Iris pigment epithelial cell (primary cell): Measurements from ENCODE around the gene XYLT1.

Source experiments
- DNase-seq: peaks from one replicate; pipeline ENCODE4 v3.0.0-alpha.2; 2011; ENCODE audit warnings: low read depth

Gene XYLT1

GRCh38 chr16:17084130-17084529, 386.6 kb downstream of the XYLT1 start:
- DNase-seq: no peak

- no peak for DNase-seq
Measured at GRCh38 chr16:17083628-17084027, 387.1 kb downstream of the XYLT1 start.

DNA sequence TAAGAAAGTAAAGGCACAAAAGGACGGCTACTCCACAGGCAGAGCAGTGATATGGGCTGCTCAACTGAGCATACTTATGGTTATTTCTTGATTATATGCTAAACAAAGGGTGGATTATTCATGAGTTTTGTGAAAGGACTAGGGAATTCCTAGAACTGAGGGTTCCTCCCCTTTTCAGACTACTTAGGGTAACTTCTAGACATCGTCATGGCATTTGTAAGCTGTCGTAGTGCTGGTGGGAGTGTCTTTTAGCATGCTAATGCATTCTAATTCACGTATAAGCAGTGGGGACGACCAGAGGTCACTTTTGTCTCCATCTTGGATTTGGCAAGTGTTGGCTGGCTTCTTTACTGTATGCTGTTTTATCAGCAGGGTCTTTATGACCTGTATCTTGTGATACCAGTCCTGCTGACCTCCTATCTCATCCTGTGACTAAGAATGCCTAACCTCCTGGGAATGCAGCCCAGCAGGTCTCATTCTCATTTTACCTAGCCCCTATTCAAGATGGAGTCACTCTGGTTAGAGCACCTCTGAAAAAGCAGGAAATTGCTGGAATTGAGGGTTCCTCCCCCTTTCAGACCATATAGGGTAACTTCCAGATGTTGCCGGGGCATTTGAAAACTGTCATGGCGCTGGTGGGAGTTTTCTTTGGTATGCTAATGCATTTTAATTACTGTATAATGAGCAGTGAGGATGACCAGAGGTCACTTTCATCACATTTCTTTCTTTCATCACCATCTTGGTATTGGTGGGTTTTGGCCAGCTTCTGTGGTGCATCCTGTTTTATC, 388.5 kb downstream of the XYLT1 start:
- no peak for DNase-seq

GRCh38 chr16:17080105-17080504, 390.7 kb downstream of the XYLT1 start:
- no peak for DNase-seq

GRCh38 chr16:17078931-17079631, 391.7 kb downstream of the XYLT1 start:
- no peak for DNase-seq

DNA sequence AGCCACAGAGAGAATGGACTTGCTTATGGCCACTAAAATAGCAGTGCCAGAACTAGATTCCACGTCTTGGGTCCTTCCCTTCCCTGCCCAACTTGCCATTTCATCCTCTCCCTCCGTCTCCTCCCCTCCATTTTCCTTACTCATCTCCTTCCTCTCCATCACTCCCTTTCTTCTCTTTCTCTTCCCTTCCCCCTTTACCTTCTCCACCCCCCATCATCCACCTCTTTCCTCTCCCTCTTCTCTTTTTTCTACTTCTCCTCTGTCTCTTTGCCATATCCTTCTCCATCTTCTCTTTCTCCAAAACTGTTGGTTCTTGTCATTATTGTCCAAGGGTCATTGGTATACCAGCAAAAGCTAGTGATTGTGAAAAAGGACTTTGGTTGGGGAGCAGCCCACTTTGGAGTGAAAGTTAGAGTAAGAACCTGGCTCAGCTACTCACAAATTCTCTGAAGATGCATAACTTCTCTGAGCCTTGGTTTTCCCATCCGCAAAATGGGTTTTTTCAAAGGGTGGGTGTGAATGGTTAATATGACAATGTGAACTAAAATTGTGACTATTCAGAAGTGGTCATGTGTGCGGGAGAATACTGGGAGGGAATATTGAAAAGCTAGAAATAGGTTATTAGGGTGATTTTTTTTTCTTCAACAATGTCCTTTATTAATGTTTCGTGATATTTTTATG, 393.8 kb downstream of the XYLT1 start:
- DNase-seq: no peak

DNA sequence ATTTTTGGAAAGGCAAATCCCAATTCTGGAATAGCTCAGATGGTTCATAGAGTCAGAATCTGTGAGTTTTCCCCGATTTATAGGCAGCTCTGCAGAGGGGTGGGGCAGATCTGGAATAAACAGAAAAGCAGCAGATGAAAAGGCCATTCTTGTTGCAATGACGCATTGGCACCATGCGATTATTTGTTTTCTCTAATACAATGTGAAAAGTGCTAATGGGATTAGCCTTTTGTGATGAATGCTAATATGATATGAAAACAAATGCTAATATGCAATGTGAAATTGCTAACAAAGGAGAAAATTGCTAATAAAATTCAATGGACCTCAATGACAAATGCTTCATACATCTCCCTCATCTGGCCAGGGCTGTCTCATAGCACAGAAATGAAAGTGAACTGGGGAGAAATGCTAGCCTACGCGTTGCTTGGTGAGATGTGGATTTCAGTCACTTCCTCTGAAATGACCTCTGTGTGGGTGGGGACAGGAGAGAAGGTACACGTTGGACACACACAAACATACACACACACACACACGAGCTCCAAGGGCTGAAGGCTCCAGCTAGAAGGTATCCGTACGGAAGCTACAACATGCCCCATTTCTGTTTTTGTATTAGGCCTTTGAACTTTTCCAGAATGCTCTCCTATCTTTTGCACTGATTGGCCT, 394.5 kb downstream of the XYLT1 start:
- no peak for DNase-seq

- no peak for DNase-seq
Measured at GRCh38 chr16:17072104-17072503, 398.7 kb downstream of the XYLT1 start.

GRCh38 chr16:17070882-17071592, 399.7 kb downstream of the XYLT1 start:
- DNase-seq: no peak

DNA sequence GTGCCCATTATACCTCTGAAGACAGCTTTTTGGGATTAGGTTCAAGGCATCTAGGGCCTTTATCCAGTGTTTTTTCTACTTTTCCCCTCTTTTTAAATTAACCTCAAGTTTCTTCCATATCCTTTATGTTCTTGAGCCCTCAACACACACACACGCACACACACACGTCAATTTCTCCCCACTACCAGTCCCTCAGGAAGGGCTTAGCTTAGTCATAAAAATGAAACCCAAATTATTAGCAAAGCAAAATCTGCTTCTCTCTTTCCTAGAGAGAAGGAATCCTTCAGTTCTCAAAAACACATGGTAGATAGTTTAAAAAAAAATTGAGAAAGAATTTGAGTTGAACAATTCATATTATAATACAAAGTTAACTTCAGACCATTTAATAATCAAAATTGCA, 401.1 kb downstream of the XYLT1 start:
- no peak for DNase-seq

DNA sequence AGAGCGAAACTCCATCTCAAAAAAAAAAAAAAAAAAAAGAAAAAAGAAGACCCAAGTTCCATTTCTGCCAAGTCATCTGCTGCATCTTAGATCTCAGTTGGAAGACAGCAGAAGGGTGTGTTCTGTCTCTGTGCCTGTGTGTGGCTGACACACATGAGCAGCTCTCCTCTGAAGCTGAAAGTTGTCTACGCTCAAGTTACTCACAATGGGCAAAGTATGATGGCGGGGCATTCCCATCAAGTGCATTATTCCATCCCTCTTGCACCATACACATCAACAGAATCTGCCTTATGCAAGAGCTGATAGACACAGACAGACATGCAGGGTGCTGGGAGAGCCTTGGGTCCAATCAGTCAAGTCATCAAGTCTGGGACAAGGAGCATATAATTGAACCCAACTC, 402.2 kb downstream of the XYLT1 start:
- DNase-seq: no peak

- DNase-seq: no peak
Measured at GRCh38 chr16:17067882-17068281, 402.9 kb downstream of the XYLT1 start.

DNA sequence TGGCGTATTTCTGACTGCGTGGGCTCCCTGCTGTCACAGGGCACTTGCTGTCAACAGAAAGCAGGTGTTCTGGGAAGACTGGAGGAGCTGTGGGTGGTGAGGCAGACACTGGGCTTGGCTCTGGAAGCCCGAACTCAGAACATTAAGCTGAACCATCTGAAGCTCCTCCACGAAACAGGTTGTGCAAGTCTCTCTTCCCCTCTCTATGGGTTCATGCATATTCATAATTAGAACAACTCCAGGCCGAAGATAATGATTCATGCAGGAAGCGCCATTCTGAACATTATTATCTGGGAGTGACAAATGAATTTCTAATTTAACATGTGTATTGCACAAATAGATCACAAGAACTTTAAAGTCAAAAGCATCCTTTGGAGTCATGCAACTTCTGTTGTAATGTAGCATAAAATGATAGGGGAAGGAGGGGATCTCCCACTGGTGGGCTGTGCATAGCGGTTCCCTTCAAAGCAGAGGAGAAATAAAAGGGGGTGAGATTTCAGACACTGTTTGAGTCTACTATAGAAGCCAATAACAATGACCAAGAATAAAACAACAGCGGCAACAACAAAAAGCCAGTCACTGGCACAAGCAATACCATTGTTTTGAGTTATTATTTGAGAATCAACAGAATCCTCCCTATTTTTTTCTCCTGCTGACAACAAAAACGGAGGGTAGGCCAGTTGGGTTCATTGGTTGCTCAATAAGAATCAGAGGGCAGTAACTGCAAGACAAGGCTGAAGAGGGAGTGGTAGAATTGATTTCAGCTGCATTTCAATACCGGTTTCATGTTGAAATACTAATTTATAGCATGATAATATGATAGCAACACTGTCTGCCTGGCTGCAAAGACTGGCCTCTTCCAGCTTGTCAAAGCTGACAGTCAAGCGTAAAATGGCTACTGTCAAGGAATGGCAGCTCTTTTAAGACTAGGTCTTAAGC, 407.3 kb downstream of the XYLT1 start:
- no peak for DNase-seq

DNA sequence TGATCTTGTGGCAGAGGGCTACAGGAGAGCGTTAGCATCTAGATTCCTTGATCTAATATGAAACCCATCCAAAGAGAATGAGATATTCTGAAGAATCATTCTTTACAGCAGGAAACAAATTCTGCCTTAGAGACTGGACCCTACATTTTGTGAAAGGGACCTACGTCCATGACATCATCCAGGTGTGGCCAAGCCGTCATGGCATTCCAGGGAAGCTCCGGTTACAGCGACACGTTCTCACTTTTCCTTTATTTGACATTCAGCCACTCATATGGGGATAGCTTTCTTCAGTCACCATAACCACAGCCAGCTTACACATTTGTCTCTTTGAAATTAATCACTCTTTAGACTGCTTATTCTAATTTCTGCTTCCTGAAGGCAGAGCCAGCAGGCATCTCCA, 408.1 kb downstream of the XYLT1 start:
- DNase-seq: no peak

DNA sequence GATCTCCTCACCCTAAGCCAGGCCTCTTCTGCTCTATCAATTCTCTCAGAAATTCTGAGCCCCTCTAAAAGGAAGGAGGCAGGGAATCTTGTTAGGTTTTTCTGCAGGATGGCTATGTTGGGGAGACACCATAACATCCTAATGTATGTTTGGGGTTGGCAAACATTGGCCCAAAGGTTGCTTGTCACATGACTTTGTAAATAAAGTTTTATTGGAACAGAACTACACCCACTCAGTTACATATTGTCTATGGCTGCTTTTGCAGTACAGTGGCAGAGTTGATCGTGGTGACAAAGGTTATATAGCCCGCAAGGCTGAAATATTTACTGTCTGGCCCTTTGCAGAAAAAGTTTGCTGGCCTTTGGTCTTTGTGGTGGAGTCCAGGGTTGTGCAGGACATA, 409.4 kb downstream of the XYLT1 start:
- no peak for DNase-seq

DNA sequence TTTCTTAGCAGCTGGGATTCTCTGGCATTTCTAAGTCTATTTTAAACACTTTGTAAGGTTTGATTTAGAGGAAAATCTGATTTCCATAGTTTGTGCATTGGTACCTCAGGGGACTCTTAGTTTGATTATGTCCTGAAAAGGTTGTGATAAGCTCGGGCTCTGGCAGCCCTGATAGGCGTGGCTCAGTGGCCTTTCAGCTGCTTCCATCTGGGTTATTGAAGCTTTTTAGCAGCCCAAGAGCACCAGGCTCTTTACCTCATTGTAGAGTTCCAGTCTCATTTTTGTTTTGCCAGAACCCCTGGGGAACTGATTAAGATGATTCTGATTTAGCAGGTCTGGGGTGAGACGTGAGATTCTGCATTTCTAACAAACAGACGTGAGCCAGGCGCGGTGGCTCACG, 412.3 kb downstream of the XYLT1 start:
- no peak for DNase-seq

GRCh38 chr16:17056666-17057065, 414.1 kb downstream of the XYLT1 start:
- DNase-seq: no peak

- DNase-seq: no peak
Measured at GRCh38 chr16:17053536-17054160, 417.1 kb downstream of the XYLT1 start.
